Muscle of leg (tissue), 11 donors: Measurements from ENCODE around the gene WNT6. TPM values are rescaled to one million over a fixed set of nuclear protein-coding genes. Genes with fewer than 3 reads are reported as not detected.

Source experiments
- DNase-seq: peaks from one replicate; pipeline ENCODE4 v3.0.0; 2013
- H3K27ac ChIP-seq: one replicate; pipeline ENCODE4 v1.5.1; 2013; ENCODE audit warnings: mild to moderate bottlenecking, low read length, control low read depth
- H3K27me3 ChIP-seq: one replicate; pipeline ENCODE4 v1.6.1; 2013; ENCODE audit warnings: low read length; ENCODE audit not compliant: control insufficient read depth, insufficient read depth
- H3K36me3 ChIP-seq: one replicate; pipeline ENCODE4 v1.6.1; 2013; ENCODE audit warnings: low read length; ENCODE audit not compliant: control insufficient read depth, insufficient read depth
- H3K4me1 ChIP-seq: one replicate; pipeline ENCODE4 v1.6.1; 2013; ENCODE audit warnings: low read length; ENCODE audit not compliant: control insufficient read depth, insufficient read depth
- H3K4me3 ChIP-seq: one replicate; pipeline ENCODE4 v1.5.1; 2013; ENCODE audit warnings: low read length, control low read depth
- H3K9me3 ChIP-seq: replicated peaks from 2 replicates; pipeline ENCODE4 v1.6.1; 2013; ENCODE audit warnings: low read depth, low read length; ENCODE audit not compliant: control insufficient read depth
- WGBS: methylation state at CpG from one replicate; pipeline ENCODE4 v1.1.5; 2013; ENCODE audit warnings: missing lambda C conversion rate; ENCODE audit not compliant: insufficient coverage; 5-methylcytosine and 5-hydroxymethylcytosine counted together
- polyA plus RNA-seq, 8 donors: library from polyadenylated mRNA; unstranded; fragments of 120-200 nt; gene quantifications; one replicate each; pipeline versions ENCODE4 v1.2.1 to v1.2.3, GENCODE V29; 2013; ENCODE audit warnings: inconsistent platforms in 1 of 8, low replicate concordance in 1 of 8; ENCODE audit not compliant: insufficient read length in 8 of 8, insufficient read depth in 1 of 8
- total RNA-seq: library from RNA; stranded (reverse); fragments of 120-200 nt; gene quantifications from one replicate; pipeline ENCODE4 v1.2.4, GENCODE V29; 2013

The WNT6 gene
- total and polyA plus RNA-seq, 9 donors: 0.09 to 2.8 (median 0.12) TPM; not detected in 2

DNA sequence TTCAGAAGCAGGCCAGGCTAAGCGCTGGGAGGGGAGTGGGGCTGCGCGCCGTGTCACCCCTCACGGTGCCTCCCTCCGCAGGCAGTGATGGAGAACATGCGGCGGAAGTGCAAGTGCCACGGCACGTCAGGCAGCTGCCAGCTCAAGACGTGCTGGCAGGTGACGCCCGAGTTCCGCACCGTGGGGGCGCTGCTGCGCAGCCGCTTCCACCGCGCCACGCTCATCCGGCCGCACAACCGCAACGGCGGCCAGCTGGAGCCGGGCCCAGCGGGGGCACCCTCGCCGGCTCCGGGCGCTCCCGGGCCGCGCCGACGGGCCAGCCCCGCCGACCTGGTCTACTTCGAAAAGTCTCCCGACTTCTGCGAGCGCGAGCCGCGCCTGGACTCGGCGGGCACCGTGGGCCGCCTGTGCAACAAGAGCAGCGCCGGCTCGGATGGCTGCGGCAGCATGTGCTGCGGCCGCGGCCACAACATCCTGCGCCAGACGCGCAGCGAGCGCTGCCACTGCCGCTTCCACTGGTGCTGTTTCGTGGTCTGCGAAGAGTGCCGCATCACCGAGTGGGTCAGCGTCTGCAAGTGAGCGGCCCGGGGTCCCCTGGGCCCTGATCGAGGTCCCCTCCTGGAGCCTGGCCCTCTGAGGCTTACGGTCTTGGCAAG lies 33.2 kb downstream of the WNT6 start:
- under 1% methylated on average over 72 of the region's 72 CpGs for WGBS
- no peaks in the 10 kb centered on the region for H3K36me3 ChIP-seq
- peak overlapping the region; percentile 21 for H3K4me3 ChIP-seq
- no peaks in the 10 kb centered on the region for H3K9me3 ChIP-seq
- no peak overlapping the region for H3K27ac ChIP-seq
- H3K27me3 ChIP-seq: peaks cover 86% of the 10 kb centered on the region
- peak; percentile 74 for DNase-seq
- peaks cover 41% of the 10 kb centered on the region for H3K4me1 ChIP-seq

DNA sequence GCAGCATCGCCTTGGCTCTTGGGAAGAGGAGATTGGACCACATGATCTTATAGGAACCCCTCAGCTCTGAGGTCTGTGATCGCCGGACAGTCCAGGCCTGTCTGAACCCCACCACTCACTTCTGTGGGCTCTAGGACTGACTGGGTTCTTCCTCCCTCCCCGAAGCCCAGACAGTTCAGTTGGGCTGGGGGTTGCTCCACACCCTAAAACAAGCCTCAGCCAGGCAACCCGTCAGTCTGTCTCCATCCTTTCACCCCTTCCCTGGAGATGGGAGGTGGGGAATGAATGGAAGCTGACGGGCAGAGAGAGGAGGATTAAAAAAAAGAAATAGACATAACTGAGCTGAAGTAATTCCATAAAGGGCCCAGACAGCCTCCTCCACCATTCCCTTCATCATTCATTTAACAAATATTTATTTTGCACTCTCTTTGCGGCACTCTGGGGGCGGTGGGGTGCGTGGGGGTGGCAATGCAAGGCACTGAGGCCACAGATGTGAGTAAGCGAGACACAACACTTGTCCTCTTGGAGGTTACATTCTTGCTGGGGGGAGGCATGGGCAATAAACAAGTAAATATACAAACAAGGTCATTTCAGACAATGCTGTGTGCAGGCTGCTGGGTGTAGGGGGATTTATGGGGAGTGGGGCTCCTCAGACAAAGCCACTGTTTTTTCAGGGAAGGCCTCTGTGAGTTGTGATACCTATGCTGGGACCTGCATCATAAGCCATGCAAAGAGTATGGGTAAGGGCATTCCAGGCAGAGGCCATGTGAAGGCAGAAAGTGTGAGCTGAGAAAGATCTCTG lies 33.9 kb downstream of the WNT6 start:
- WGBS: 15% methylated on average over 3 of the region's 10 CpGs
- no peak overlapping the region for H3K27ac ChIP-seq

DNA sequence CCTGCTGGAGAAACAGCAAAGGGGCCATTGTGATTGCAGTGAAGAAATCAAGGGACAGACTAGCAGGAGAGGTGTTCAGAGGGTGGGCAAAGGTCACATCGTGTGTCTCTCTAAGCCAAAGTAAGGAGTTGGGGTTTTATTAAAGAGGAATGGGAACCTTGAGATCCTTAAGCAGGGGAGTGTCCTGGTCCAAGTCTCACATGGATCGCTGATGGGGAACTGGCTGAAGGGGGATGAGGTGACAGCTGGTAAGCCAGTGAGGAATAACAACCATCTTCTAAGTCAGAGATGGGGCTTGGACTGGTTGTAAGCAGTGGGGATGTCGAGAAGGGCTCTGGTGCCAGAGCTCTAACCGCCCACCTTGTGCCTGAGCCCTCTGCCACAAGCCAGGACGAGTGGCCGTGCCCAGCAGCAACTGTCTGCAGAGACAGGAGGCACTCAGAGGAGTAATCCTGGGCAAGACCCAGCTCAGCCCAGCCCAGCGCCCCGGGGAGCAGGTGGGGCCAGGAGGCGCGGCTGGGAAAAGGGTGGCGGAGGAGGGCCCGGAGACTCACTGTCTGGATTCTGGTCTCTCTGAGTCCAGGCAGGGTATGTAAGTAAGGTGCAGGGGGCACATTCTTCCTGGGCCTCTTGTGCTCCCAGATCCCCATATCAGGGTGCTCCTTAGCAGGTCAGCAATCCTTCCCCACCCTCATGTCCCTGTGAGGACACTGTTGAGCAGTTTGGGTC lies 34.7 kb downstream of the WNT6 start:
- Histone ChIP-seq H3K9me3 (no peaks in the 10 kb centered on the region), H3K36me3 (no peaks in the 10 kb centered on the region), H3K27me3 (peaks cover 92% of the 10 kb centered on the region), H3K27ac (no peak overlapping the region), H3K4me1 (peaks cover 47% of the 10 kb centered on the region), H3K4me3 (no peak overlapping the region)
- no peak for DNase-seq
- 17% methylated on average over 6 of the region's 12 CpGs for WGBS

More for the DNA sequence above, 33.9 kb downstream of the WNT6 start:
- no peaks in the 10 kb centered on the region for H3K9me3 ChIP-seq
- H3K36me3 ChIP-seq: no peaks in the 10 kb centered on the region
- no peak for DNase-seq
- H3K4me1 ChIP-seq: peaks cover 47% of the 10 kb centered on the region
- H3K27me3 ChIP-seq: peaks cover 87% of the 10 kb centered on the region
- H3K4me3 ChIP-seq: no peak overlapping the region

DNA sequence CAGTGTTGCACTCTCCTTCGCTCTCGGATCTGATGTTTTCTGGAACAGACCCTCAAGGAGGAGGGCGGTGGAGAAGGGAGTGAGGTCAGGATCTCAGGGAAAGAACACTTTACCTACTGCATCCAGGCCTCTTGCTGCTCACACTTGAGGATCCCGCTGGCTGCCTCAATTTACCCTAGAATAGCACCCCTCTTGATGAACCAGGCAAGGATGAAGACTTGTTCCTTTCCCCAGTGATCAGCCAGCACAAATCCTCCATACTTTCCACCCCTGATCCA lies 35.2 kb downstream of the WNT6 start:
- 30% methylated on average over 2 of the region's 4 CpGs for WGBS

GRCh38 chr2:218895326-218895725 lies 35.7 kb downstream of the WNT6 start:
- Histone ChIP-seq H3K27me3 (peaks cover 87% of the 10 kb centered on the region), H3K36me3 (no peaks in the 10 kb centered on the region), H3K9me3 (no peaks in the 10 kb centered on the region), H3K27ac (no peak overlapping the region), H3K4me3 (no peak overlapping the region), H3K4me1 (peaks cover 47% of the 10 kb centered on the region)
- no CpG with 5 or more reads among the region's 3 CpGs for WGBS
- no peak for DNase-seq

More for the DNA sequence above, 35.2 kb downstream of the WNT6 start:
- Histone ChIP-seq H3K27me3 (peaks cover 91% of the 10 kb centered on the region), H3K36me3 (no peaks in the 10 kb centered on the region), H3K9me3 (no peaks in the 10 kb centered on the region), H3K4me3 (no peak overlapping the region), H3K4me1 (peaks cover 47% of the 10 kb centered on the region), H3K27ac (no peak overlapping the region)
- DNase-seq: no peak

- H3K9me3 ChIP-seq: no peaks in the 10 kb centered on the region
- no peaks in the 10 kb centered on the region for H3K36me3 ChIP-seq
- no peak for DNase-seq
- 35% methylated on average over 3 of the region's 8 CpGs for WGBS
- H3K27ac ChIP-seq: no peak overlapping the region
- no peak overlapping the region for H3K4me3 ChIP-seq
- peaks cover 47% of the 10 kb centered on the region for H3K4me1 ChIP-seq
- peaks cover 85% of the 10 kb centered on the region for H3K27me3 ChIP-seq
Observed at GRCh38 chr2:218895759-218896500, 36.3 kb downstream of the WNT6 start.

- H3K4me1 ChIP-seq: peaks cover 43% of the 10 kb centered on the region
- H3K9me3 ChIP-seq: no peaks in the 10 kb centered on the region
- peaks cover 82% of the 10 kb centered on the region for H3K27me3 ChIP-seq
- no peak overlapping the region for H3K4me3 ChIP-seq
- no peaks in the 10 kb centered on the region for H3K36me3 ChIP-seq
- H3K27ac ChIP-seq: no peak overlapping the region
- WGBS: under 1% methylated on average over 21 of the region's 40 CpGs
- DNase-seq: no peak
Observed at GRCh38 chr2:218896501-218897393, 37.1 kb downstream of the WNT6 start.

- no peak overlapping the region for H3K4me3 ChIP-seq
Observed at GRCh38 chr2:218897394-218898108, 37.9 kb downstream of the WNT6 start.

More at GRCh38 chr2:218897394-218898108, 37.9 kb downstream of the WNT6 start:
- WGBS: 2% methylated on average over 27 of the region's 34 CpGs
- Histone ChIP-seq H3K9me3 (no peaks in the 10 kb centered on the region), H3K4me1 (peaks cover 36% of the 10 kb centered on the region), H3K36me3 (no peaks in the 10 kb centered on the region), H3K27ac (no peak overlapping the region), H3K27me3 (peaks cover 80% of the 10 kb centered on the region)
- DNase-seq: no peak
